KMS-11 (cell line): ENCODE results near the gene TMEM79.

Experiments
- H2AFZ ChIP-seq: fragments of 200-600 bp; sonication (generic); 2 replicates; pipeline ENCODE4 v1.6.1; 2016; ENCODE audit warnings: antibody characterized with exemption, mixed run types, low read depth
- H3K27ac ChIP-seq: fragments of 200-600 bp; sonication (generic); 2 replicates; pipeline ENCODE4 v1.6.1; 2016; ENCODE audit warnings: mild to moderate bottlenecking, mixed run types
- H3K27me3 ChIP-seq: fragments of 200-600 bp; sonication (generic); 2 replicates; pipeline ENCODE4 v1.6.1; 2017; ENCODE audit warnings: mild to moderate bottlenecking, low read depth, mixed run types, moderate library complexity; ENCODE audit not compliant: insufficient read depth
- H3K36me3 ChIP-seq: fragments of 200-600 bp; sonication (generic); 2 replicates; pipeline ENCODE4 v1.6.1; 2017; ENCODE audit warnings: mild to moderate bottlenecking, mixed run types; ENCODE audit not compliant: insufficient read depth
- H3K4me1 ChIP-seq: fragments of 200-600 bp; sonication (generic); 2 replicates; pipeline ENCODE4 v1.6.1; 2016; ENCODE audit warnings: mild to moderate bottlenecking, low read depth, mixed run types; ENCODE audit not compliant: poor library complexity, severe bottlenecking
- H3K4me2 ChIP-seq: fragments of 200-600 bp; sonication (generic); 2 replicates; pipeline ENCODE4 v1.7.0; 2016; ENCODE audit warnings: mild to moderate bottlenecking, mixed run types
- H3K4me3 ChIP-seq: fragments of 200-600 bp; sonication (generic); IDR thresholded peaks from 2 replicates; pipeline ENCODE4 v1.6.1; 2017; ENCODE audit warnings: low read depth, low read length, mixed read lengths; ENCODE audit not compliant: insufficient read depth
- H3K79me2 ChIP-seq: fragments of 200-600 bp; sonication (generic); 2 replicates; pipeline ENCODE4 v1.6.1; 2016; ENCODE audit warnings: low read depth, mixed run types; ENCODE audit not compliant: insufficient read depth
- H3K9ac ChIP-seq: fragments of 200-600 bp; sonication (generic); 2 replicates; pipeline ENCODE4 v1.6.1; 2016; ENCODE audit warnings: mild to moderate bottlenecking, mixed run types
- H4K20me1 ChIP-seq: fragments of 200-600 bp; sonication (generic); 2 replicates; pipeline ENCODE4 v1.6.1; 2016; ENCODE audit warnings: mild to moderate bottlenecking, mixed run types; ENCODE audit not compliant: insufficient read depth
- TF ChIP-seq, protein P1 (sequence below): fragments of 200-600 bp; sonication (generic); conservative IDR thresholded peaks from 2 replicates; pipeline ENCODE4 v1.6.1; 2017; ENCODE audit warnings: low read depth, mild to moderate bottlenecking, antibody characterized with exemption, low read length, moderate library complexity, mixed read lengths

TMEM79 gene

GRCh38 chr1:156248323-156248683 lies 35.8 kb upstream of the TMEM79 start:
- TF ChIP-seq, protein P1, sequence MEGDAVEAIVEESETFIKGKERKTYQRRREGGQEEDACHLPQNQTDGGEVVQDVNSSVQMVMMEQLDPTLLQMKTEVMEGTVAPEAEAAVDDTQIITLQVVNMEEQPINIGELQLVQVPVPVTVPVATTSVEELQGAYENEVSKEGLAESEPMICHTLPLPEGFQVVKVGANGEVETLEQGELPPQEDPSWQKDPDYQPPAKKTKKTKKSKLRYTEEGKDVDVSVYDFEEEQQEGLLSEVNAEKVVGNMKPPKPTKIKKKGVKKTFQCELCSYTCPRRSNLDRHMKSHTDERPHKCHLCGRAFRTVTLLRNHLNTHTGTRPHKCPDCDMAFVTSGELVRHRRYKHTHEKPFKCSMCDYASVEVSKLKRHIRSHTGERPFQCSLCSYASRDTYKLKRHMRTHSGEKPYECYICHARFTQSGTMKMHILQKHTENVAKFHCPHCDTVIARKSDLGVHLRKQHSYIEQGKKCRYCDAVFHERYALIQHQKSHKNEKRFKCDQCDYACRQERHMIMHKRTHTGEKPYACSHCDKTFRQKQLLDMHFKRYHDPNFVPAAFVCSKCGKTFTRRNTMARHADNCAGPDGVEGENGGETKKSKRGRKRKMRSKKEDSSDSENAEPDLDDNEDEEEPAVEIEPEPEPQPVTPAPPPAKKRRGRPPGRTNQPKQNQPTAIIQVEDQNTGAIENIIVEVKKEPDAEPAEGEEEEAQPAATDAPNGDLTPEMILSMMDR, result no peak
- Histone ChIP-seq H3K79me2 (no peaks in the 10 kb centered on the region), H3K4me3 (no peak overlapping the region), H3K36me3 (peaks cover 18% of the 10 kb centered on the region; the same call in 1 of the 2 replicates), H3K4me1 (peaks cover 17% of the 10 kb centered on the region), H3K9ac (no peak overlapping the region), H2AFZ (no peak overlapping the region), H3K27me3 (no peaks in the 10 kb centered on the region), H4K20me1 (no peaks in the 10 kb centered on the region), H3K27ac (no peak overlapping the region), H3K4me2 (no peak overlapping the region)

DNA sequence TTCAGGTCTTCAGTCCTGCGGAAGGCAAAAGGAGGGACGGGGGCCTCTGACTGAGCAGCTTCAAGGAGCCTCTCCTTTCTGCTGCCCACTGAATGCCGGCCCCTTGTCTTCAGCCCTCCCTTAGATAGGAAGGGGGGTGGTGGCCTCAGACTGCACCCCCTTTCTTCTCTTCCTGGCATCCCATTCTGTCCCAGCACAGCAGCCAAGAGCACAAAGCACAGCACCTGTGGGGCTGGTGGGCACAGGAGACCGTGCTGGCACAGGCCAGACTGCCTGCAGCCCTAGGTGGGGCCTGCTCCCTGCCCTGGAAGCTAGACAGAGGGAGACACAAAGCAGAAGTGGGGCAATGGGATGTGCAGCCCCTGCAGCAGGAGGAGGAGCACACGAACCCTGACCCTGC lies 34.5 kb upstream of the TMEM79 start:
- H3K4me1 ChIP-seq, result peaks cover 19% of the 10 kb centered on the region
- no peak overlapping the region for H2AFZ ChIP-seq
- peaks cover 18% of the 10 kb centered on the region; the same call in 1 of the 2 replicates for H3K36me3 ChIP-seq
- no peak overlapping the region for H3K4me2 ChIP-seq
- H3K4me3 ChIP-seq, result no peak overlapping the region
- H3K27me3 ChIP-seq, result no peaks in the 10 kb centered on the region
- TF ChIP-seq, protein P1, result no peak
- no peak overlapping the region for H3K27ac ChIP-seq
- H3K79me2 ChIP-seq, result no peaks in the 10 kb centered on the region
- H3K9ac ChIP-seq, result no peak overlapping the region
- no peaks in the 10 kb centered on the region for H4K20me1 ChIP-seq

DNA sequence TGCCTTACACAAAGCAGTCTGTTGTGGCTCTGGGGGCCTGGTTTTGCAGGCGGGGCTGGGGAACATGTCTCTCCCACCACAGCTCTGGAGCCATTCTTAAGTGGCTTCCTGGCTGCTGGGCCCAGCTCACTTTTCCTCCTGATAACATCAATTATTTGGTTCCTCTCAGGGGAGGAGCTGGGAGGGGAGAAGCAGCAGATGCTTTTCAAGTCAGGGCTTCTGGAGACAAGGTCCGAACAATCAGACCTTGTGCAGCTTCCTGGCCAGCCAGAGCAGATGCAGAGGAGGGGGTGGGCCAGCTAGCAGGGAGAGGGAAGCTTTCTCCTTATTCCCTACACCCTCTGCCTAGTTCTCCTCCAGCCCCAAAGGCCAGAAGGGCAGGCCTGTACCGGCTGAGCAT lies 32.6 kb upstream of the TMEM79 start:
- Histone ChIP-seq H3K4me3 (no peak overlapping the region), H3K4me2 (no peak overlapping the region), H3K4me1 (peaks cover 19% of the 10 kb centered on the region), H3K36me3 (peaks cover 27% of the 10 kb centered on the region; the same call in 1 of the 2 replicates), H3K27me3 (no peaks in the 10 kb centered on the region), H3K79me2 (no peaks in the 10 kb centered on the region), H3K27ac (no peak overlapping the region), H4K20me1 (no peaks in the 10 kb centered on the region), H2AFZ (no peak overlapping the region), H3K9ac (no peak overlapping the region)
- TF ChIP-seq, protein P1, result no peak

DNA sequence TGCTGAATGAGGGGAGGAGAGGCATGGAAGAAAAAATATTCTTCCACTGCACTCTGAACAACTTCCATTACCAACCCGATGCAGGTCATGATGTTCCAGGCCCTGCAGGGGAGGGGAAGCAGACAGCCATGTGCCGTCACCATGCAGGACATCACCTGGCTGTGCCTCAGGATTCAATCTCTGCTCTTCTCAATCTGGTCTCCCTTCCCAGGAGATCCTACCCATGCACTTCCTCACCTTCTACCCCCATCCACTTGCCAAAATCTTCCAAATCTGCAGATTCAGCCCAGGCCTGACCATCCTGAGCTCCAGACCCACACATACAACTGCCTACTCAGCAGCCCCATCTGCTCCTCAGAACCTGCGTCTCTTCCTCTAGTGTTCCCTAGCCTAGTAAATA lies 30.5 kb upstream of the TMEM79 start:
- Histone ChIP-seq H3K4me3 (no peak overlapping the region), H4K20me1 (no peaks in the 10 kb centered on the region), H3K27me3 (no peaks in the 10 kb centered on the region), H3K9ac (no peak overlapping the region), H3K79me2 (no peaks in the 10 kb centered on the region), H3K36me3 (peaks cover 42% of the 10 kb centered on the region; the same call in 1 of the 2 replicates), H2AFZ (no peak overlapping the region), H3K4me1 (peaks cover 19% of the 10 kb centered on the region), H3K27ac (no peak overlapping the region; the same call in 1 of the 2 replicates), H3K4me2 (no peak overlapping the region)
- TF ChIP-seq, protein P1, result no peak

DNA sequence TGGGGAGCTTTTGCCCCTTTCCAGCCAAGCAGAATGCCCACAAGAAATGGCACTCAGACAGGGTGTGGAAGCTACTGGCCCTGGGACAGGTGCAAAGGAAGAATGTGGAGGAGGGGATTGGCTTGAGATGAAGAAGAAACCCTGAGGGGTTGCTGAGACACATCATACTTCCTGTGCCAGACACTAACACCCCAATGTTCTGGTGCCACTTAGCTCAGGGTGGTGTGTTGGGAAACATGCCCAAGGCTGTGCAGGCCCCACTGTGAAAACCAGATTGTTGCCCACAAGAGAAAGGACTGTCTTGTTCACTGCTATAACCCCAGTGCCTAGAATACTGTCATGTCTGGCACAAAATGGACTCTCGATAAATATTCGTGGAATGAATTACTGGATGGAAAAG lies 26.4 kb upstream of the TMEM79 start:
- H3K4me3 ChIP-seq, result no peak overlapping the region
- no peak overlapping the region for H2AFZ ChIP-seq
- H3K9ac ChIP-seq, result no peak overlapping the region
- TF ChIP-seq, protein P1, result no peak
- H3K79me2 ChIP-seq, result no peaks in the 10 kb centered on the region
- no peaks in the 10 kb centered on the region for H4K20me1 ChIP-seq
- no peak overlapping the region for H3K4me2 ChIP-seq
- no peaks in the 10 kb centered on the region for H3K27me3 ChIP-seq
- peaks cover 51% of the 10 kb centered on the region; the same call in 1 of the 2 replicates for H3K36me3 ChIP-seq
- H3K4me1 ChIP-seq, result peaks cover 26% of the 10 kb centered on the region
- no peak overlapping the region; the same call in 1 of the 2 replicates for H3K27ac ChIP-seq
